HG02852 (cell line): Measurements from ENCODE around the gene FEZF2.

Experiments used
- ATAC-seq: cut with Tn5 transposase; IDR thresholded peaks from one replicate; pipeline ENCODE4 v1.9.1; 2021; ENCODE audit warnings: mild to moderate bottlenecking, moderate library complexity; ENCODE audit not compliant: unreplicated experiment

FEZF2 gene

DNA sequence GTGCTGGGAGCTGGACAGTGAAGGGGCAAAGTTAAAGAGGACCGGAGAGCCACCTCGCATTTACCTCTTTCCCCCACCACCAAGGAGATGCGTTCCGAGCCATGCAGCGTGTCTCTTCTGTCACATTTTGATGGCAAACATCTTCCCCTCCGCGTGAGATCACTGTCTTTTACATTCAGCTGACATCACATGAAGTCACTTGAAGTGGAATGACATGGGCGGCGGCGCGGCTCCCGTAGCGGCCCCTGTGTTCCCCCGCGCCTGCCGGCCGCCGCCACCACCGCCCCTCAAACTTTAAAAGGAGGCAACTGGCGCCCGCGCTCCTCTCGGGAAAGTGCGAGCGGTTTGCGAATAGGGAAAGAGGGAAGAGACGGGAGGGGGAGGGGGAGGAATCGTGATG lies at the start of gene FEZF2:
Gene FEZF2, minus strand, starts transcription at position 336 of the 400 bp plus-strand sequence. CDS start 682 bp downstream, outside the sequence.
- ATAC-seq = no peak

GRCh38 chr3:62421207-62421606 lies 47.9 kb upstream of the FEZF2 start:
- ATAC-seq = no peak

- ATAC-seq = no peak
Observed at GRCh38 chr3:62416144-62416543, 42.8 kb upstream of the FEZF2 start.

DNA sequence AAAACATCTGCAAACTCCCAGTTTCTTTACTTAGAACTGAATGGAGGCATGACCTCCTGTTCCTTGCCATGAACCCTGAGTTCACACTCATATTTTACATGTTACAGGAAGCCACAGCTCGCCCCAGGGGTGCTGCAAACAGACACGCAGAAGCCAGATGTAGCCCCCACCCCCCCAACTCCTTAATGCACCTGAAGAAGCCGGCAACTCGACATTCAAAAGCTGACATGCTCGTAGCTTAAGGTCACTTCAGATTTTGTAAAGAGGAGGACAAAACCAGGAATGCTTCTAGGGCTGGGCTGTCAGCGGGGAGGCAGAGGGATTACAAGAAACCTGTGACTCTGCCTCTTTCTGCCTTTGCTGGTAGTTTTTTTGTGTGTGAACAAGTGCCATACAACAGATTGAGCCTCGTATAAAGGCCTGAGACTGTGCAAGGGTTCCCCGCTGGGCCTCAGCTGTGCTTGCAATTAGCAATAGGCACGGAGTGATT lies 42.0 kb upstream of the FEZF2 start:
- ATAC-seq = no peak

GRCh38 chr3:62414786-62415185 lies 41.4 kb upstream of the FEZF2 start:
- no peak for ATAC-seq

DNA sequence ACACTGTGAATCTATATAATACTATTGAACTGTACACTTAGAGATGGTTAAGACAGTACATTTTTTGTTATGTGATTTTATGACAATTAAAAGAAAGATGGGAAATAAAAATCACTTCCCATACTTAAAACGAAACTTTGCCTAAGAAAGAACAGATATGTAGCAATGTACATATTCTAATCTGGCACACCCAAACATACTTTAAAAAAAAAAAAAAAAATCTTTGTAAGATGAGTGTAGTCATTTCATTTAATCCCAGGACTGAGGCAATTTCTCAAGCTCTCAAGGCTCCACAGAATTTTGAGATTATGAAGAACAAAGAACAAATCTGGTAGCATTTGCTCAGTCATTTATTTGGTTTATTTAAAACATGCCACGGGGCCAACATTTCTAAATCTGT lies 40.3 kb upstream of the FEZF2 start:
- ATAC-seq = no peak

GRCh38 chr3:62406945-62407344 lies 33.6 kb upstream of the FEZF2 start:
- no peak for ATAC-seq

GRCh38 chr3:62405566-62405965 lies 32.2 kb upstream of the FEZF2 start:
- no peak for ATAC-seq

DNA sequence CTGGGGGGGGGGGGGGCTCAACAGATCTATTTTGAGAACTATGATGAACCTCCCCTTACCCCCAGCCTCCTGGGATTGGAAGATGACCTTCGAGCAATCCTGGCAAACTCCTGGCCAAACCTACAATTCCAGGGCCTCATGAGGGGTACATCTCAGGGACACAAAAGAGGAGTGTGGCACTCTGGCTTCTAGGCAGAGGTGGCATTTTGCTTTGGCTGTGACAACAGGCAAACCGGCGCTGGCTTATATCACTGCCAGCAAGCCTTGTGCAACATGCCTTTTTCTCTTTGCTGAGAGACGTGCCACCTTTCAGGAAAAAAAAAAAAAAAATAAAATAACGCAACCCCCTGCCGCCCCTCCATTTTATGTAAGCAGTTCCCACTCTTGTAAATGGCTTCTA lies 31.8 kb upstream of the FEZF2 start:
- no peak for ATAC-seq

DNA sequence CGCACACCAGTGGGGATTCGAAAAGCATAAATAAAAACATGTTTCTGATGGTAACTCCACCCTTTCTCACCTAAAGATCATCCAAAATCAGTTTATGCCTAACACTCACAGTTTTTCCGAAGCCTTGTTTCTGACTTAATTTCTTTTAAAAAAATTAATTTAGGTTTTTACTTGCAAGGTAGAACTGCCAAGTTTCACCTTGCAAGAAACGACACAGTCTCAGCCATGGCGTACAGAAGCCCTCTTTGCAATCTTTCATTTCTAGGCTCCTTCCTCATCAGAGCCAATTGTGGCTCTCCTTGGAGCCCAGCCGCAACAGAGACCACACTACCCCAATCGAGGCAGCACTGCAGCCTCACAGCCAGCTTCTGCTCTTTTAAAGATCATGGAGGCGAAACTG lies 31.0 kb upstream of the FEZF2 start:
- no peak for ATAC-seq

GRCh38 chr3:62403765-62404164 lies 30.4 kb upstream of the FEZF2 start:
- ATAC-seq = no peak

GRCh38 chr3:62392626-62393292 lies 19.4 kb upstream of the FEZF2 start:
- no peak for ATAC-seq

- ATAC-seq = no peak
Observed at GRCh38 chr3:62387251-62387650, 13.9 kb upstream of the FEZF2 start.

DNA sequence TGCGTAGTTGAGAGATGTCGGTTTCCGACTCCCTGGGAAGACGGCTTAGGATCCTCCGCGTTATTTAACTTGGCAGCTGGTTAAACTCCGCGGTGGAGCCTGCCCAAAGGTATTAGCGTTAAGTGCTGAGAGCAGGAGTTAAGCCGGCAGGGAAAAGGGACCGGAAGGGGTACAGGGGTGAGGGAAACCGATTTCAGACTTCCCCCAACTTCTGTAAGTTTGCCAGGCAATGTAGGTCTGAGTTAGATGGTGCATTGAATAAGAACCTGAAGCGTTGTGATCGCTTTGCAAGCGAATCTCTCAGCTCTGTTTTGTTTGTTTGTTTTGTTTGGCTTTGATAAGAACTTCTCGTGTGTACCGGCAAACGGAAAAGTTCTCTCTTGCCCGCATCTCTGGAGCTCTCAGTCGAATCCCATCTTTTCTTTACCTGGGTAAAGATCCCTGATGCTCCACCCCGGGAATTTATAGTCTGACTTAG lies 6.0 kb upstream of the FEZF2 start:
- no peak for ATAC-seq

GRCh38 chr3:62378921-62379320 lies 5.6 kb upstream of the FEZF2 start:
- no peak for ATAC-seq

DNA sequence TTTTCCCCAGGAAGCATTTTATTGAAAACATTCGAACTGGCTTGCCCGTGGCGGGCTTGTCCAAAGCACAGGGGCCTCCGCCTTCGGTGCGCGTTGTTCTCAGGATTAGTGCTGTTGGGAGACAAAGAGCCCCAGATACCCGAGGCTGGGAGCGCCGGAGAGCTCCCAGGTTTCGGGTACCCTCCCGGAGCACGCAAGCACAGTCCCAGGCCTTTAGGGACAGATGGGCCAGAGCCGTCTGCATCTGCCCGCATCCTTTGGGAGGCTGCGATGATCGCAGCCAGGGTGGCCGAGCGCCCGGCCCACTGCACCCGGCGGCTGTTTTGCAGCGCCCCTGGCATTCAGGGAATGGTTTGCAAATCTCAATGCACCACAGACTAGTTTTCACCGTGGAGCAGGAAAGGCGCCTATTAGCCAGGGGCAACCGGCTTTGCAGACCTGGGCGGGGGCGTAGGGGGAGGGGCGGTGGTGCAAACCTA lies 5.0 kb upstream of the FEZF2 start:
- no peak for ATAC-seq

DNA sequence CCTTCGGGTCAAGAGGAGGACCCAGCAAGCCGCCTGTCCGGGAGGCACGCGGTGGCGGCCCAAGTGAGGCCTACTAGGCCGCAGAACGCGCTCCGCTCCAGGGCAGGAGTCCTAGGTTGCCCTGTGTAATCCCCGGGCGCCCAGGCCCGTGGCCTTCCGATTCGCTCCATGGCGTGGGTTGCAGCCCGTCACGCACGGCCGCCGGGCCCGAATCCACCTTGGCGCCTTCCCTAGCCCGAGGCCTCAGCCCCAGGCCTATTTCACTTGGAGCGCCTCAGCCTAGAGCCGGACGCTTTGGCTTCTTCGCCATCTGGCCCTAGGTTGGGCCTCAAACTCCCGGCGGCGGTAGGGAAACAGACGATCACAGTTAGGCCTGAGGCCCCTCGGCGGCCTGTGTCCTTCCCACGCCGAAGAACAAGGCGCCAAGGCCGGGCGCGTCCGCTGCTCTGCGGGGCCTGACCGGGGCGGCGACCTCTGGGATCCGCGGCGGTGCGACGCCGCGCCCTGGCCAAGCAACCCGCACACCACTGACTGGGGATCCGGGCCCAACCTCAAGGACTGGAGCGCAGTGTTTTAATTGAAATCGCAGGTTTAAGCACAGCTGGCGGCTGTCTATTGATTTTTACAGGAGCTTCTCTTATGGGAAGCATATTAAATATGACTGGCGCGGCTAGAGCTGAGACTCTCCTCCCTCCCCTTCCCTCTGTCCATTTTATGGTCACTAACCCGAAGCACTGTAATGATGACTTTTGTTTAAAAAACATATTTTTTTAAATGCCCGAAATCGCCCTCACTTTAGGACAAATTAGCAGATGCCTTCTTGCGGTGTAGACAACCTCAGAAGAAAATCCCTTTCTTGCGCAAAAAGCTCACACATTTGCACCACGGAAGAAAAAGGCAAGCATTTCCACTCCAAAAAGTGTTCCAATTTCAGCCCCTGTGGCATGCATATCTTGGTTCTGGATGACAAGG lies 3.8 kb upstream of the FEZF2 start:
- ATAC-seq = no peak

GRCh38 chr3:62376454-62376720 lies 3.0 kb upstream of the FEZF2 start:
- ATAC-seq = no peak

DNA sequence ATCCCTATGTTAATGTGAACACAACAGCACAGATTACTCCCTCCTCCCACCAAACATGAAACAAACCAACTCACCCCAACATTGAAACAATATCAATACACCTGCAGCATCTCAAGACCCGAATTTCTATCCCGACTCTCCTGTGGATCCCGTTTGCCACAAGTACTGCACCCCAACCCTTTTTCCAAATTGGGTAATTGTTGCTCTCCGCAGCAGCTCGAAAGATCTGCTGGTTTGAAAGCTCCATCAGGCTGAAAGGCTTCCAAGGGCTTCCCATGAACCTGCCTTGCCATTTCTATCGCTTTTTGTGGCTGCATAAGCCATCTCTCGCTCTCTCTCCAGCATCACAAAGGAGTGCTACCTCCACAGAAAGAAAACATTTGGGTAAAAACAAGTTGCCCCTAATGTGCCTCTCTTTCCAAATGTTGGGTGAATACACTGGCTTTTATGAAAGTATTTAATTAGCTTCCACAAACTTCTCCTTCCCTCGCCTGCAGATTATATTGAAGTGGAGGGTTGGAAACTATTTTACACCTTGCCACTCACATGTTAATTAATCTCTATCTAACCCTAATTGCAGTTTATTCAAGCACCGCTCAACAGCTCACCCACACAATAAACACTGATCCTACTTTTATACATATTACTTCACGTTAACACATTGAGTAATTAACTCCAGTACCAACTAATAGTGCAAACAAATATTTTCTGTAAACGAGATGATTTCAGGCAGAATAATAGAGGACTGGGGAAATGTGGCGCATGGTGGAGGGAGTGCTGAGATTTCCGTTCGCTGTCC lies 2.5 kb upstream of the FEZF2 start:
- ATAC-seq = no peak

DNA sequence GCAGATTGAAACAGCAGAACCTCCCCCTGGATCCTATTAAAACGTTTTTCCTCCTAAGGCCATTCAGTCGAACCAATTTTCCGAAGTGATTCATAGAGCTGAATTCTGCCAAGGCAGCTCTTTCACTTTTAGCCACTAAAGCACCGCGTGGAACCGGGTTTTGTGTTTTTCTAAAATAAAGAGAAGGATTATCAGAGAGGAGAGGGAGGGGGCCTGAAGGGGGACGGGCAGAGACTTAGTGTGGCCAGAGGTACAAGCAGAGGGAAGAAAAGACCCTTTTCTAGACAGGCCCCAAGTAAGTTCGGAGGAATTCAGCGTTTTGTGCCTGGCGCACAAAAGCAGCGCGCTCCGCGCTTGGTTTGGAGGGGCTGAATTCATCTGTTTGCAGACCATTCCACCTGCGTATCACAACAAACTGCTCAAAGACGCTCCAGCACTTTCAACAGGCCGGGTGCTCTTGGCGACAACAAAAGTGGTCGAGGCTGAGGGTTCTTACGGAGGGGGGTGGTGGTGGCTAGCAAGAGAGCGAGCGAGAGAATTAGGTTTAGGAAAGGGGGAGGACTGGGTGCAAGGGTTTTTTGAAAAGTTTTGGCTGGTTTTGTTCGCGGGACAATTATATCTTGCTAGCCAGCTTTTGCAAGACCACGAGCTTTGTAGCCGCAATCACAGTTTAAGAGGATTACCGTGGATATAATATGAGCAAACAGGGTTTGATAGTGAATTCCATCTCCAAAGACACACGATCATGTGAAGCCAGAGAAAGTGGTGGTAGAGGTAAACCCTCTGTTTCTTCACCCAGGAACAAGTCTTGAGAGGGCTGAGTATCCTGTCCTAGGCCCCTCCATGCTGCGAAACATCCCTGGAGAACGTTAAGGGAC lies 1.2 kb upstream of the FEZF2 start:
- ATAC-seq = no peak
